ENCODE measurements around the gene GLG1. TPM values are rescaled to one million over a fixed set of nuclear protein-coding genes. Genes with fewer than 3 reads are reported as not detected.

The GLG1 gene
- polyA plus RNA-seq, 1 donor from 2014 or later, result 36.6 TPM

GRCh38 chr16:74565378-74565777, 41.5 kb downstream of the GLG1 start:
- no peak for TF ChIP-seq EZH2 (IDR thresholded peaks at IDR 0.05; ENCODE audit: borderline replicate concordance, insufficient read depth, low read length, poor library complexity, severe bottlenecking)
- TF ChIP-seq CTCF (IDR thresholded peaks at IDR 0.05; ENCODE audit: poor library complexity, severe bottlenecking), result no peak
- TF ChIP-seq POLR2AphosphoS5 (IDR thresholded peaks at IDR 0.05), result no peak
- no peak for TF ChIP-seq TAF1 (IDR thresholded peaks at IDR 0.05; ENCODE audit: low read depth)
- Histone ChIP-seq H3K27ac (ENCODE audit: low read length) (no peak overlapping the region), H3K9me2 (ENCODE audit: insufficient read depth, low read length) (no peaks in the 10 kb centered on the region), H3K79me2 (replicated peaks; ENCODE audit: insufficient read depth, low read length) (peaks cover 59% of the 10 kb centered on the region), H3K36me3 (ENCODE audit: insufficient read depth, low read length) (no peaks in the 10 kb centered on the region), H3K9me3 (ENCODE audit: low read length) (no peaks in the 10 kb centered on the region), H2AFZ (ENCODE audit: low read depth, low read length) (no peak overlapping the region), H3K4me2 (ENCODE audit: low read length) (no peak overlapping the region), H3K4me3 (ENCODE audit: low read length) (no peak overlapping the region), H3K9ac (ENCODE audit: low read length) (no peak overlapping the region), H3K27me3 (ENCODE audit: insufficient read depth, low read depth, low read length) (no peaks in the 10 kb centered on the region), H4K20me1 (ENCODE audit: insufficient read depth) (no peaks in the 10 kb centered on the region), H3F3A (ENCODE audit: insufficient read depth, low read length, poor library complexity, severe bottlenecking) (no peaks in the 10 kb centered on the region)

GRCh38 chr16:74564451-74564984, 42.4 kb downstream of the GLG1 start:
- H3K27me3 ChIP-seq (ENCODE audit: insufficient read depth, low read depth, low read length), result no peaks in the 10 kb centered on the region
- no peaks in the 10 kb centered on the region for H3K36me3 ChIP-seq (ENCODE audit: insufficient read depth, low read length)
- no peak overlapping the region for H3K27ac ChIP-seq (ENCODE audit: low read length)
- no peak overlapping the region for H2AFZ ChIP-seq (ENCODE audit: low read depth, low read length)
- TF ChIP-seq RAD21 (conservative IDR thresholded peaks at IDR 0.05), result no peak
- TF ChIP-seq EP300 (conservative IDR thresholded peaks at IDR 0.05; ENCODE audit: poor library complexity, severe bottlenecking), result no peak
- no peak overlapping the region for H3K9ac ChIP-seq (ENCODE audit: low read length)
- peaks cover 60% of the 10 kb centered on the region for H3K79me2 ChIP-seq (replicated peaks; ENCODE audit: insufficient read depth, low read length)
- no peaks in the 10 kb centered on the region for H3K9me3 ChIP-seq (ENCODE audit: low read length)
- no peaks in the 10 kb centered on the region for H4K20me1 ChIP-seq (ENCODE audit: insufficient read depth)
- H3K4me2 ChIP-seq (ENCODE audit: low read length), result no peak overlapping the region
- H3K4me3 ChIP-seq (ENCODE audit: low read length), result no peak overlapping the region
- no peaks in the 10 kb centered on the region for H3K9me2 ChIP-seq (ENCODE audit: insufficient read depth, low read length)
- H3F3A ChIP-seq (ENCODE audit: insufficient read depth, low read length, poor library complexity, severe bottlenecking), result no peaks in the 10 kb centered on the region

- Histone ChIP-seq H3K4me3 (ENCODE audit: low read length) (no peak overlapping the region), H3K4me2 (ENCODE audit: low read length) (no peak overlapping the region), H3K79me2 (replicated peaks; ENCODE audit: insufficient read depth, low read length) (peaks cover 54% of the 10 kb centered on the region), H2AFZ (ENCODE audit: low read depth, low read length) (no peak overlapping the region), H3K9me3 (ENCODE audit: low read length) (no peaks in the 10 kb centered on the region), H3F3A (ENCODE audit: insufficient read depth, low read length, poor library complexity, severe bottlenecking) (no peaks in the 10 kb centered on the region), H3K36me3 (ENCODE audit: insufficient read depth, low read length) (no peaks in the 10 kb centered on the region), H4K20me1 (ENCODE audit: insufficient read depth) (no peaks in the 10 kb centered on the region), H3K27ac (ENCODE audit: low read length) (no peak overlapping the region), H3K9ac (ENCODE audit: low read length) (no peak overlapping the region), H3K9me2 (ENCODE audit: insufficient read depth, low read length) (no peaks in the 10 kb centered on the region), H3K27me3 (ENCODE audit: insufficient read depth, low read depth, low read length) (no peaks in the 10 kb centered on the region)
- TF ChIP-seq TAF1 (IDR thresholded peaks at IDR 0.05; ENCODE audit: low read depth), result no peak
- TF ChIP-seq EZH2 (IDR thresholded peaks at IDR 0.05; ENCODE audit: borderline replicate concordance, insufficient read depth, low read length, poor library complexity, severe bottlenecking), result no peak
- no peak for TF ChIP-seq MXI1 (conservative IDR thresholded peaks at IDR 0.05; ENCODE audit: poor library complexity, severe bottlenecking)
- no peak for TF ChIP-seq POLR2AphosphoS5 (IDR thresholded peaks at IDR 0.05)
- TF ChIP-seq SMC3 (conservative IDR thresholded peaks at IDR 0.05; ENCODE audit: poor library complexity), result no peak
- TF ChIP-seq EP300 (conservative IDR thresholded peaks at IDR 0.05; ENCODE audit: poor library complexity, severe bottlenecking), result no peak
- no peak for TF ChIP-seq CTCF (IDR thresholded peaks at IDR 0.05; ENCODE audit: poor library complexity, severe bottlenecking)
- TF ChIP-seq REST (IDR thresholded peaks at IDR 0.05; ENCODE audit: borderline replicate concordance), result no peak
- TF ChIP-seq RAD21 (conservative IDR thresholded peaks at IDR 0.05), result no peak
Measured at GRCh38 chr16:74563828-74564263, 43.1 kb downstream of the GLG1 start.

Data from neural cell (in vitro differentiated cells).